Activated naive CD4-positive, alpha-beta T cell treated with anti-CD3 and anti-CD28 coated beads, Interleukin-2, amount 10 ng/mL, durations not matched to agents 7 days and 5 days (primary cell): ENCODE results near the gene PRSS50.
A peak's percentile ranks its signal among the peaks of the same experiment; 100 is the strongest.
"Not testable (repeated sequence)": the region's sequence is repeated elsewhere in the genome, so short reads cannot be mapped to it uniquely, and the experiment has no call there.

Experiments used
- CTCF ChIA-PET: fragments of 350-600 bp; sonication (Branson Sonifier 250); formaldehyde crosslinking; loops from one replicate; lab custom pipeline; 2021; ENCODE audit warnings: antibody characterized with exemption; lab: Charles Lee
- DNase-seq: peaks from one replicate; pipeline ENCODE4 v3.0.0-alpha.2; 2020
- H3K27ac Mint-ChIP-seq: one replicate; pipeline ENCODE4 v1.8.0; 2021; ENCODE audit warnings: mild to moderate bottlenecking, moderate library complexity, mixed read lengths
- H3K27me3 Mint-ChIP-seq: one replicate; pipeline ENCODE4 v1.8.0; 2021; ENCODE audit warnings: mild to moderate bottlenecking, mixed read lengths
- H3K36me3 Mint-ChIP-seq: one replicate; pipeline ENCODE4 v1.8.0; 2021; ENCODE audit warnings: mixed read lengths
- H3K4me1 Mint-ChIP-seq: one replicate; pipeline ENCODE4 v1.8.0; 2021; ENCODE audit warnings: mixed read lengths
- H3K4me3 Mint-ChIP-seq: one replicate; pipeline ENCODE4 v1.8.0; 2021; ENCODE audit warnings: mild to moderate bottlenecking, moderate library complexity, mixed read lengths
- H3K9me3 Mint-ChIP-seq: one replicate; pipeline ENCODE4 v1.8.0; 2021; ENCODE audit warnings: mixed read lengths

PRSS50 gene

GRCh38 chr3:46717447-46718231 is at the start of gene PRSS50:
Gene PRSS50, minus strand, starts transcription at chr3:46717869. Its CDS starts 45 bp downstream, at chr3:46717824.
- CTCF ChIA-PET: interaction anchor here (0.6 to 1.5 kb wide), 3 partner anchors 8 to 319 kb away, joined by 3 to 5 read pairs (median 5); no protein-coding TSS in a partner anchor
- H3K36me3 Mint-ChIP-seq: no peaks in the 10 kb centered on the region
- H3K4me3 Mint-ChIP-seq: no peak within 1 kb of the TSS
- peak; percentile 36 for DNase-seq
- no peak within 1 kb of the TSS for H3K27ac Mint-ChIP-seq
- H3K9me3 Mint-ChIP-seq: no peaks in the 10 kb centered on the region
- H3K27me3 Mint-ChIP-seq: peaks cover 43% of the 10 kb centered on the region
- no peaks in the 10 kb centered on the region for H3K4me1 Mint-ChIP-seq

GRCh38 chr3:46764206-46764605 is 46.5 kb upstream of the PRSS50 start:
- peaks cover 34% of the 10 kb centered on the region for H3K27me3 Mint-ChIP-seq
- H3K9me3 Mint-ChIP-seq: peaks cover 21% of the 10 kb centered on the region
- CTCF ChIA-PET: no interaction called here

GRCh38 chr3:46763178-46763577 is 45.5 kb upstream of the PRSS50 start:
- H3K27ac Mint-ChIP-seq: no peak overlapping the region
- CTCF ChIA-PET: no interaction called here
- DNase-seq: no peak
- no peak overlapping the region for H3K4me3 Mint-ChIP-seq
- H3K27me3 Mint-ChIP-seq: peaks cover 35% of the 10 kb centered on the region
- peaks cover 21% of the 10 kb centered on the region for H3K9me3 Mint-ChIP-seq
- no peaks in the 10 kb centered on the region for H3K4me1 Mint-ChIP-seq
- peaks cover 7% of the 10 kb centered on the region for H3K36me3 Mint-ChIP-seq

More at GRCh38 chr3:46764206-46764605, 46.5 kb upstream of the PRSS50 start:
- DNase-seq: no peak
- no peaks in the 10 kb centered on the region for H3K4me1 Mint-ChIP-seq
- H3K27ac Mint-ChIP-seq: no peak overlapping the region
- H3K36me3 Mint-ChIP-seq: peaks cover 7% of the 10 kb centered on the region
- H3K4me3 Mint-ChIP-seq: no peak overlapping the region

GRCh38 chr3:46759239-46760167 is 41.8 kb upstream of the PRSS50 start:
- Mint-ChIP-seq H3K9me3 (peaks cover 11% of the 10 kb centered on the region), H3K27ac (no peak overlapping the region), H3K4me3 (no peak overlapping the region), H3K36me3 (peaks cover 4% of the 10 kb centered on the region), H3K27me3 (peaks cover 43% of the 10 kb centered on the region), H3K4me1 (no peaks in the 10 kb centered on the region)
- no peak for DNase-seq
- CTCF ChIA-PET: no interaction called here

GRCh38 chr3:46756642-46757041 is 39.0 kb upstream of the PRSS50 start:
- Mint-ChIP-seq H3K4me3 (no peak overlapping the region), H3K9me3 (no peaks in the 10 kb centered on the region), H3K27me3 (peaks cover 50% of the 10 kb centered on the region), H3K36me3 (no peaks in the 10 kb centered on the region), H3K27ac (no peak overlapping the region), H3K4me1 (peaks cover 10% of the 10 kb centered on the region)
- CTCF ChIA-PET: no interaction called here
- no peak for DNase-seq

- Mint-ChIP-seq H3K4me1 (peaks cover 10% of the 10 kb centered on the region), H3K4me3 (no peak overlapping the region), H3K36me3 (no peaks in the 10 kb centered on the region), H3K27ac (no peak overlapping the region), H3K9me3 (no peaks in the 10 kb centered on the region), H3K27me3 (peaks cover 41% of the 10 kb centered on the region)
- no peak for DNase-seq
- CTCF ChIA-PET: no interaction called here
Measured at GRCh38 chr3:46755646-46756045, 38.0 kb upstream of the PRSS50 start.

GRCh38 chr3:46753127-46753526 is 35.5 kb upstream of the PRSS50 start:
- DNase-seq: peak; percentile 55
- H3K4me3 Mint-ChIP-seq, H3K36me3 Mint-ChIP-seq, H3K9me3 Mint-ChIP-seq, H3K4me1 Mint-ChIP-seq, CTCF ChIA-PET, H3K27ac Mint-ChIP-seq: not testable (repeated sequence)
- H3K27me3 Mint-ChIP-seq: peaks cover 41% of the 10 kb centered on the region

GRCh38 chr3:46750555-46751038 is 32.9 kb upstream of the PRSS50 start:
- CTCF ChIA-PET: no interaction called here
- H3K27ac Mint-ChIP-seq: no peak overlapping the region
- no peaks in the 10 kb centered on the region for H3K36me3 Mint-ChIP-seq
- H3K27me3 Mint-ChIP-seq: peaks cover 26% of the 10 kb centered on the region
- DNase-seq: no peak
- no peak overlapping the region for H3K4me3 Mint-ChIP-seq
- H3K9me3 Mint-ChIP-seq: no peaks in the 10 kb centered on the region
- peaks cover 10% of the 10 kb centered on the region for H3K4me1 Mint-ChIP-seq

- Mint-ChIP-seq H3K36me3 (no peaks in the 10 kb centered on the region), H3K27me3 (peaks cover 21% of the 10 kb centered on the region), H3K9me3 (no peaks in the 10 kb centered on the region), H3K4me1 (peaks cover 10% of the 10 kb centered on the region), H3K27ac (no peak overlapping the region), H3K4me3 (no peak overlapping the region)
- CTCF ChIA-PET: no interaction called here
- no peak for DNase-seq
Measured at GRCh38 chr3:46749129-46749528, 31.5 kb upstream of the PRSS50 start.

- Mint-ChIP-seq H3K4me1 (peaks cover 6% of the 10 kb centered on the region), H3K4me3 (no peak overlapping the region), H3K27ac (no peak overlapping the region), H3K9me3 (no peaks in the 10 kb centered on the region), H3K36me3 (no peaks in the 10 kb centered on the region), H3K27me3 (peaks cover 21% of the 10 kb centered on the region)
- CTCF ChIA-PET: no interaction called here
- DNase-seq: no peak
Measured at GRCh38 chr3:46748170-46748569, 30.5 kb upstream of the PRSS50 start.

GRCh38 chr3:46746711-46747110 is 29.0 kb upstream of the PRSS50 start:
- Mint-ChIP-seq H3K36me3 (no peaks in the 10 kb centered on the region), H3K4me1 (no peaks in the 10 kb centered on the region), H3K27me3 (peaks cover 17% of the 10 kb centered on the region), H3K4me3 (no peak overlapping the region), H3K27ac (no peak overlapping the region), H3K9me3 (no peaks in the 10 kb centered on the region)
- no peak for DNase-seq
- CTCF ChIA-PET: no interaction called here

- CTCF ChIA-PET: no interaction called here
- peaks cover 9% of the 10 kb centered on the region for H3K27me3 Mint-ChIP-seq
- H3K4me3 Mint-ChIP-seq: no peak overlapping the region
- no peaks in the 10 kb centered on the region for H3K36me3 Mint-ChIP-seq
- no peaks in the 10 kb centered on the region for H3K9me3 Mint-ChIP-seq
- H3K27ac Mint-ChIP-seq: no peak overlapping the region
- no peaks in the 10 kb centered on the region for H3K4me1 Mint-ChIP-seq
- DNase-seq: no peak
Measured at GRCh38 chr3:46742992-46743585, 25.4 kb upstream of the PRSS50 start.

- H3K4me1 Mint-ChIP-seq, H3K27ac Mint-ChIP-seq, H3K9me3 Mint-ChIP-seq, CTCF ChIA-PET, DNase-seq, H3K4me3 Mint-ChIP-seq, H3K36me3 Mint-ChIP-seq: not testable (repeated sequence)
- H3K27me3 Mint-ChIP-seq: peaks cover 22% of the 10 kb centered on the region
Measured at GRCh38 chr3:46739565-46739964, 21.9 kb upstream of the PRSS50 start.

GRCh38 chr3:46737329-46737731 is 19.7 kb upstream of the PRSS50 start:
- H3K4me3 Mint-ChIP-seq: no peak overlapping the region
- H3K27ac Mint-ChIP-seq: no peak overlapping the region
- peaks cover 19% of the 10 kb centered on the region for H3K27me3 Mint-ChIP-seq
- CTCF ChIA-PET: no interaction called here
- H3K4me1 Mint-ChIP-seq: no peaks in the 10 kb centered on the region
- H3K36me3 Mint-ChIP-seq: no peaks in the 10 kb centered on the region
- no peak for DNase-seq
- H3K9me3 Mint-ChIP-seq: no peaks in the 10 kb centered on the region
